ENCODE measurements around the gene CDH4. TPM values are rescaled to one million over a fixed set of nuclear protein-coding genes. Genes with fewer than 3 reads are reported as not detected.

Gene CDH4
- total RNA-seq, 4 donors from 2014 or later, result under 0.01 to 0.56 (median 0.19) TPM; not detected in 1

- no peak for DNase-seq (ENCODE audit: low spot score)
- ATAC-seq (ENCODE audit: low FRiP score), result no peak
- TF ChIP-seq CTCF (IDR thresholded peaks at IDR 0.05), result no peak
These were observed 291.0 kb downstream of the CDH4 start for GRCh38 chr20:61543086-61543485.

GRCh38 chr20:61543931-61544745, 292.1 kb downstream of the CDH4 start:
- no peak for ATAC-seq (ENCODE audit: low FRiP score)
- no peak for DNase-seq (ENCODE audit: low spot score)
- no peak for TF ChIP-seq CTCF (IDR thresholded peaks at IDR 0.05)

DNA sequence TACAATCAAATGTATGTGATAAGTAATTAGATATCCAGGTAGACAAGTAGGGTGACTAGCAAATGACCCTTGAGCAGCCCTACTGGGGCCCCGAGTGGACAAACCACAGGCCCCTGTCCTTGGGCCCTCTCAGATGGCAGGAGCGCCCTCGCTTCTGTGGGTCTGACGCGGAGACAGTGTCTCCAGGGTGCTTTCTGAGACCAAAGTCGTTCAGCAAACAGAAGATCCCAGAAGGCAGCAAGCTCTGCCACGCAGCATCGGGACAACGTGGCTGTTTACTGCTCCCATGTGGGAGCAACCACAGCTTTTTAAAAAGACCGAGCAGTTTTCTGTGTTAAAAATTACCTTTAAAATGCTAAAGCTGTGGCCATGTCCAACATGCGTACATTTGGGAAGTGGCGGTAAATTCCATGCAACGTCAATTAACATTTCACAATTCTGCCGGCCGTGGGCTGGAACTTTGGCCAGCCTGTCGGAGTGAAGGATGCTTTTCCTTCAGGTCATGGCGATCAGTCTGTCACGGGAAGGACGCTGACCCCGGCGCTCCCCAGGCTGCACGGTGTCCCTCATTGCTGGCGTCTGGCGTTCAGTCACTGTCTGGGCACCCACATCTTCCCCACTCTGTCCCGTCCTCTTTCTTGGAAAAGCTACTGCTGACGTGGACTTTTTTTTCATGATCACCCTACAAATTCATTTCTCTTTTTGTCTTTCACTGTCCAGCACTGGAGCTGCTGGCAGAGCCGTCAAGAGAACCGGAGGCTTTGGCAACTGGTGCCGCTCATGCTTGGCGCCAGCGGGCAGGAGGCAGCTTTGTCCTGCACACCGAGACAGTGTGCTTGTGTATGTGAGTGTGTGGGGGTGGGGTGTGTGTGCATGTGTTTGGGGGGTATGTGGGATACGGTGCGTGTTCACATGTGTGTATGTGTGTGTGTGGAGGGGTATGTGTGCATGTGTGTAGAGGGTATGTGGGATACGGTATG, 293.1 kb downstream of the CDH4 start:
- no peak for TF ChIP-seq CTCF (IDR thresholded peaks at IDR 0.05)
- ATAC-seq (ENCODE audit: low FRiP score) (no peak), DNase-seq (ENCODE audit: low spot score) (no peak)

DNA sequence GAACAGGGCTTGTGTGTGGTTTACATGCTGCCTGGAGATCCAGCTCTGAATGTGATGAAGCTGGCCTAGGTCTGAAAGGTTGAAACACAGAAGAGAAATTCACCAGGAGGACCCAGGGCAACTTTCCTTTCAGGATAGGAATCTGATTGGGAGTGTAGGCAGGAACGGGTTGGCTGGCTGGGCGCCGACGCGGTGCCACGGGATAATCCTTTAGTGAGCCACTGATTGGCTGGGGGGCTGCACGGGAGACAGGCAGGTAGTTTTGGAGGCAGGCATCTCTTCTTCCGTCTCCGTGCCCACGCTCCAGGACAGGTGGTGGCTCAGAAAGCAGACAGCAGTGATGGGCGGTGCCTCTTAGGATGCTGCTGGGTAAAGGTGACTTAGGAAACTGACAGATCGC, 294.6 kb downstream of the CDH4 start:
- no peak for TF ChIP-seq CTCF (IDR thresholded peaks at IDR 0.05)
- no peak for DNase-seq (ENCODE audit: low spot score)
- no peak for ATAC-seq (ENCODE audit: low FRiP score)

- ATAC-seq (ENCODE audit: low FRiP score) (no peak), DNase-seq (ENCODE audit: low spot score) (no peak)
- TF ChIP-seq CTCF (IDR thresholded peaks at IDR 0.05), result no peak
These were observed 296.0 kb downstream of the CDH4 start for GRCh38 chr20:61548069-61548468.

DNA sequence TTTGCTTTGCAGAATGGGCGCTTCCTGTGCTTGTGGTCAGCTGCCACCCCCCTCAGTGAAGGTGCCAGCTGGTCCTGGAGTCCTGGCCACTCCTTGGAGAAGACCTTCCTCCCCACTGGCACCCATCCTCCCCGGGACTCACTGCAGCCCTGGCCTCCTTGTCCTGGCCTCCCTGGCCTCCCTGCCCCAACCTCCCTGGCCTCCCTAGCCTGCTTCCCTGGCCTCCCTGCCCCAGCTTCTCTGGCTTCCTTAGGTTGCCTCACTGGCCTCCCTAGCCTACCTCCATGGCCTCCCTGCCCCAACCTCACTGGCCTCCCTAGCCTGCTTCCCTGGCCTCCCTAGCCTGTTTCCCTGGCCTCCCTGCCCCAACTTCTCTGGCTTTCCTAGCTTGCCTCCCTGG, 297.8 kb downstream of the CDH4 start:
- no peak for DNase-seq (ENCODE audit: low spot score)
- no peak for ATAC-seq (ENCODE audit: low FRiP score)
- no peak for TF ChIP-seq CTCF (IDR thresholded peaks at IDR 0.05)
